Lung (tissue), 12 donors: ENCODE data around the gene C5orf58. TPM values are rescaled to one million over a fixed set of nuclear protein-coding genes. Genes with fewer than 3 reads are reported as not detected.

Source experiments
- ATAC-seq: fragments of 200-7000 bp; cut with Tn5 transposase; one replicate; pipeline ENCODE4 v1.9.1; 2020; ENCODE audit warnings: moderate number of reproducible peaks; ENCODE audit not compliant: insufficient read depth, low FRiP score
- DNase-seq, 3 donors: peaks; one replicate each; pipeline ENCODE4 v3.0.0-alpha.2; 2013 to 2017
- H3K27ac ChIP-seq, 2 donors: one replicate each; pipeline ENCODE4 v1.5.1; 2013; ENCODE audit warnings: mild to moderate bottlenecking in 2 of 2, moderate library complexity in 2 of 2, control low read depth in 1 of 2, inconsistent platforms in 1 of 2, low read depth in 1 of 2, low read length in 1 of 2
- H3K27me3 ChIP-seq, 3 donors: one replicate each; pipeline ENCODE4 v1.5.1; 2013; ENCODE audit warnings: low read length in 2 of 3; ENCODE audit not compliant: control insufficient read depth in 3 of 3, insufficient read depth in 3 of 3
- H3K36me3 ChIP-seq, 4 donors: one replicate each; pipeline ENCODE4 v1.5.1; 2013; ENCODE audit warnings: low read length in 4 of 4, mild to moderate bottlenecking in 1 of 4, moderate library complexity in 1 of 4; ENCODE audit not compliant: control insufficient read depth in 4 of 4, insufficient read depth in 4 of 4
- H3K4me1 ChIP-seq, 5 donors: one replicate each; pipeline ENCODE4 v1.5.1; 2013; ENCODE audit warnings: low read length in 5 of 5, mild to moderate bottlenecking in 2 of 5, moderate library complexity in 1 of 5; ENCODE audit not compliant: control insufficient read depth in 5 of 5, insufficient read depth in 5 of 5
- H3K4me3 ChIP-seq: one replicate; pipeline ENCODE4 v1.5.1; 2013; ENCODE audit warnings: mild to moderate bottlenecking, control low read depth, moderate library complexity
- H3K9ac ChIP-seq, 2 donors: one replicate each; pipeline ENCODE4 v1.5.1; 2013; ENCODE audit warnings: low read length in 2 of 2, control low read depth in 1 of 2; ENCODE audit not compliant: insufficient read depth in 1 of 2
- H3K9me3 ChIP-seq, 4 donors: one replicate each; pipeline ENCODE4 v1.5.1; 2013; ENCODE audit warnings: low read length in 3 of 4, mild to moderate bottlenecking in 1 of 4, moderate library complexity in 1 of 4; ENCODE audit not compliant: control insufficient read depth in 4 of 4, insufficient read depth in 3 of 4
- WGBS, 2 donors: extraction: QIAGEN DNeasy Blood & Tissue Kit; methylation state at CpG; one replicate each; pipeline ENCODE4 v1.1.7; 2013; 5-methylcytosine and 5-hydroxymethylcytosine counted together
- polyA plus RNA-seq, 2 donors: library from polyadenylated mRNA; stranded (reverse); fragments of 200-250 nt; gene quantifications; one replicate each; pipeline ENCODE4 v1.2.1, GENCODE V29; 2013
- total RNA-seq, 2 donors: library from RNA; depleted of rRNA in 1 of 2; stranded (reverse); fragments of >200 nt in 1 of 2; gene quantifications; one replicate each; pipeline ENCODE4 v1.2.1, GENCODE V29; 2014 to 2021
- TF ChIP-seq, protein P1 (sequence below): IDR thresholded peaks from 2 replicates; pipeline ENCODE4 v1.5.1; 2012; ENCODE audit warnings: mild to moderate bottlenecking; ENCODE audit errors: control extremely low read depth, extremely low read depth
- donor health status: control.
- donor health status: control.
- donor health status: Bipolar disorder and iron deficiency.
- donor health status: healthy.
- donor health status: DM: yes; HTN: yes; CAD: no.

The C5orf58 gene
- total and polyA plus RNA-seq, 4 donors: 0.05 TPM; not detected in 3

DNA sequence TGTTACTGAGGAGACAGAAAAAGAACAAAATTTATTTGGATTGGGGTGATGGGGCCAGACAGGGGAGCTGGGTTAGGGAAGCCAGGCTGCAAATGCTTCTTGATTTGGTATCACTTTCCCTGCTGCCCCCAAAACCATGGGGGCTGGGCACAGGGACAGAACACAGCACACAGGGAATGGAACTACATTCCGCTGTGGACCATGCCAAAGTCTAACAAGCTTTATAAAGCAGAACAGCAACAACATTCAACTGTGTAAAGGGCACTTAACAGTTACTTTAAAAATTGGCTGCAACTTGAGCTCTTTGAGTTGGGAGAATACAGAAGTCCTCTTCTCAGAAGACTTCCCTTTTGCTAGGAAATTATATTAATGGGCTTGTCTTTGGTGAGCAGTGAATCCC lies 23.8 kb downstream of the C5orf58 start:
- Histone ChIP-seq H3K4me3 (no peak overlapping the region), H3K4me1 (peaks cover 0 to 32% (median 9%) of the 10 kb centered on the region in 5 donors), H3K27ac (no peak overlapping the region), H3K27me3 (peaks cover 0 to 5% (median 3%) of the 10 kb centered on the region in 3 donors), H3K9ac (no peak overlapping the region), H3K9me3 (no peaks in the 10 kb centered on the region), H3K36me3 (peaks cover 0 to 39% (median 0%) of the 10 kb centered on the region in 4 donors)
- ATAC-seq (no peak), DNase-seq (peak in 2 of 3 donors; percentile 42 to 73)
- TF ChIP-seq, protein P1, sequence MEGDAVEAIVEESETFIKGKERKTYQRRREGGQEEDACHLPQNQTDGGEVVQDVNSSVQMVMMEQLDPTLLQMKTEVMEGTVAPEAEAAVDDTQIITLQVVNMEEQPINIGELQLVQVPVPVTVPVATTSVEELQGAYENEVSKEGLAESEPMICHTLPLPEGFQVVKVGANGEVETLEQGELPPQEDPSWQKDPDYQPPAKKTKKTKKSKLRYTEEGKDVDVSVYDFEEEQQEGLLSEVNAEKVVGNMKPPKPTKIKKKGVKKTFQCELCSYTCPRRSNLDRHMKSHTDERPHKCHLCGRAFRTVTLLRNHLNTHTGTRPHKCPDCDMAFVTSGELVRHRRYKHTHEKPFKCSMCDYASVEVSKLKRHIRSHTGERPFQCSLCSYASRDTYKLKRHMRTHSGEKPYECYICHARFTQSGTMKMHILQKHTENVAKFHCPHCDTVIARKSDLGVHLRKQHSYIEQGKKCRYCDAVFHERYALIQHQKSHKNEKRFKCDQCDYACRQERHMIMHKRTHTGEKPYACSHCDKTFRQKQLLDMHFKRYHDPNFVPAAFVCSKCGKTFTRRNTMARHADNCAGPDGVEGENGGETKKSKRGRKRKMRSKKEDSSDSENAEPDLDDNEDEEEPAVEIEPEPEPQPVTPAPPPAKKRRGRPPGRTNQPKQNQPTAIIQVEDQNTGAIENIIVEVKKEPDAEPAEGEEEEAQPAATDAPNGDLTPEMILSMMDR: no peak
- WGBS, 2 donors: 88 to 96% methylated on average over 1 of the region's 1 CpG

DNA sequence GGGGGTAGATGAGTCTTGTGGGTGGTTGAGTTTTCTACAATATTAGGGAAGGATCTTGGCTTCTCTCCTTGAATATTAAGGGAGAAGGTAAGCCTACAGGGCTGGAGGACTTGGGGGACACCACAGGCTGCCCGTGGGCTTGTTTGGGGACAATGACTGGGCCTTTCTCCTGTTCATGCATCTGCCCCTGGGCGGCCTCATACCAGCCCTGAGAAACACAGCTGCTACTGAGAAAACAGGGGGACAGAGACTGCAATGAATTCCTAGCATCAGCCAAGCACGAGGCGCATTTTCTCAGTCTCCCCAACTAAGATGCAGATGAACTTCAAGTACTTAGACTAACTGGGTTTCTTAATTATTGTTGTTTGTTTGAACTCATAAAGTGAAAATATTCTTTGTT lies 24.6 kb downstream of the C5orf58 start:
- Histone ChIP-seq H3K27ac (no peak overlapping the region), H3K9me3 (no peaks in the 10 kb centered on the region), H3K36me3 (peaks cover 0 to 41% (median 0%) of the 10 kb centered on the region in 4 donors), H3K27me3 (peaks cover 0 to 5% (median 0%) of the 10 kb centered on the region in 3 donors), H3K9ac (no peak overlapping the region), H3K4me3 (no peak overlapping the region), H3K4me1 (peaks cover 0 to 40% (median 14%) of the 10 kb centered on the region in 5 donors)
- WGBS, 2 donors: 95% methylated on average over 4 of the region's 4 CpGs
- DNase-seq: no peak
- TF ChIP-seq, protein P1: no peak
- no peak for ATAC-seq

DNA sequence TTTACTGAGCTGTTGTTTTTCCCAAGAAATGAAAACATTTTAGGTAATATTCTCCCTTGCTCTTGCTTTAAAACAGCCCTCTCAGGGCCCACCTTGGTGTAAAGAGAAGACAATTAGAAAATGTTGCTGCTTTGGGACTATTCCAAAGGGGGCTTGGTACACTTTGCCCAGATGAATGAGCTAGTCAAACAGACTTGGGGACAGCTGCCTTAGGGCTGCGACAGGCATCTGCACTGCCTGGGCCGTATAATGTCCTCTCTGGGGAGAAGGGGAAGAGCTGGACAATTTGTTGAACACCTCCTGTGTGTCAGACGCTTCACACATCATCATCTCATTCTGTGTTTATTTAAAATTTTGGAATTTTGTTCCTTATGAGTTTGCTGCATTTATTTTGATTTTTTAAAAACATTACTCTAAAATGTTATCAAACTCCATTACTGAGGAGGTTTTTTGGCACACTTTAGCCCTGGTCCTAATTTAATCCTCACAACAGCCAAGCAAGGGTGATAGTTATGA lies 28.8 kb downstream of the C5orf58 start:
- TF ChIP-seq, protein P1: no peak
- peaks cover 0 to 45% (median 17%) of the 10 kb centered on the region in 5 donors for H3K4me1 ChIP-seq
- no peak overlapping the region for H3K27ac ChIP-seq
- H3K36me3 ChIP-seq: peaks cover 0 to 24% (median 0%) of the 10 kb centered on the region in 4 donors
- no peak overlapping the region for H3K9ac ChIP-seq
- 81 to 88% methylated on average over 3 of the region's 3 CpGs for WGBS, 2 donors
- H3K9me3 ChIP-seq: no peaks in the 10 kb centered on the region
- no peak overlapping the region for H3K4me3 ChIP-seq
- ATAC-seq (no peak), DNase-seq (peak in 2 of 3 donors; percentile 61 to 73)
- no peaks in the 10 kb centered on the region for H3K27me3 ChIP-seq
